ENCODE measurements around the gene BAIAP2L1.
"Not testable (repeated sequence)": the region's sequence is repeated elsewhere in the genome, so short reads cannot be mapped to it uniquely, and the experiment has no call there.

Gene BAIAP2L1, protein sequence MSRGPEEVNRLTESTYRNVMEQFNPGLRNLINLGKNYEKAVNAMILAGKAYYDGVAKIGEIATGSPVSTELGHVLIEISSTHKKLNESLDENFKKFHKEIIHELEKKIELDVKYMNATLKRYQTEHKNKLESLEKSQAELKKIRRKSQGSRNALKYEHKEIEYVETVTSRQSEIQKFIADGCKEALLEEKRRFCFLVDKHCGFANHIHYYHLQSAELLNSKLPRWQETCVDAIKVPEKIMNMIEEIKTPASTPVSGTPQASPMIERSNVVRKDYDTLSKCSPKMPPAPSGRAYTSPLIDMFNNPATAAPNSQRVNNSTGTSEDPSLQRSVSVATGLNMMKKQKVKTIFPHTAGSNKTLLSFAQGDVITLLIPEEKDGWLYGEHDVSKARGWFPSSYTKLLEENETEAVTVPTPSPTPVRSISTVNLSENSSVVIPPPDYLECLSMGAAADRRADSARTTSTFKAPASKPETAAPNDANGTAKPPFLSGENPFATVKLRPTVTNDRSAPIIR

DNA sequence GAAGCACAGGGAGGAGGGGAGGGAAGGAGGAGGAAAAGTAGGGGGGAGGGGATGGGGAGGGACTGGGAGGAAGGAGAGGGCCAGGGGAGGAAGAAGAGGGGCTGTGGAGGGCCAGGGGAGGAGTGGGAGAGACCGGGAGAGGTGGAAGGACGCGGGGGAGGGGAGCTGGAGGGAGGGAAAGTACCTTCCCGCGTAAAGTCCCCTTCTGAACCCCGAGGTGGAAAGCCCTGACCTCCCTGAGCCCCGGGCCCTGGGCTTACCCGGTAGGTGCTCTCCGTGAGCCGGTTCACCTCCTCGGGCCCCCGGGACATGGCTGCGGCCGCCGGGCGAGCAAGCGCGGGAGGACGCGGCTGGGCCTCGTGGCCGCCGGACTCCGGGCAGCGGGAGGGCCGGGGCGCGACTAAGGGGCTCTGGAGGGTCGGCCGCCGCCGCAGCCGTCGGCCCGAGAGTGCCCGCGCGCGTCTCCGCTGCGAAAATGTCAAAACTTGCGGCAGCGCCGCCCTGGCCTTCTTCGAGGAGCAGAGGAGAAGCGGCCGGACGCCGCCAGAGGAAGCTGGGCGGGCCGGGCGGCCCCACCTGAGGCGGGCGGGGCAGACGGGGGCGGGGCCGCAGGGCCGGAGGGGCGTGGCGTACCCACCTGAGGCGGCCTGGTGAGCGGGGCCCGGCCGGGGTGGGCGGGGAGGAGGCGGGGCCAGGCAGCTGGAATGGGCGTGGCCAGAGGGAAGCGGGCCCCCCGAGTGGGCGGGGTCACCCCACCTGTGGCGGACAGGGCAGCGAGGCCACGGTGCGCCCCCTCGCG lies at the start of gene BAIAP2L1:
BAIAP2L1 (minus strand) TSS at position 549 of the 799 bp plus-strand sequence; CDS start at position 311, 238 bp downstream.
- peak within 1 kb of the TSS; percentile 86 for H3K4me3 ChIP-seq (ENCODE audit: low read length)

DNA sequence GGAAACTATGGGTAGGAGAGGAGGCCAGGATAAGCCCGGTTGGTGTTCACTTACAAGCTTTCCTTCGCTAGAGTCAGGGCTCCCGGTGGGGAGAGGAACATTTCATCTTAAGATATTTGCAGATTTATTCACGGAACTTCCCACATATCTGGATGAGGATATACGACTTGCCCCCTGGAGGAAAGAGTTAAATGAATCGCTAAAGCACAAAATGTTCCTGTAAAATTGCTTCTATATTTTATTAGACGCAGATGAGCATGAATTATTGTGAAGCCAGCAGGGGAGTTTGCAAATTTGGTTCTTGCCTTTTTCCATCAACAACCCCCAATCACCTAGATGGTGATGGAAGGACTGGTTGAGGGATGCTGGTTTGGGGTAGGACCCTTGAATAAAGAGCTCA lies 47.9 kb upstream of the BAIAP2L1 start:
- H3K4me3 ChIP-seq (ENCODE audit: low read length): no peak overlapping the region
- no peak for TF ChIP-seq ZNF274 (IDR thresholded peaks at IDR 0.05; ENCODE audit: low read depth, low read length)

More for the DNA sequence above, at the start of gene BAIAP2L1:
- TF ChIP-seq ZNF274 (IDR thresholded peaks at IDR 0.05; ENCODE audit: low read depth, low read length): no peak

DNA sequence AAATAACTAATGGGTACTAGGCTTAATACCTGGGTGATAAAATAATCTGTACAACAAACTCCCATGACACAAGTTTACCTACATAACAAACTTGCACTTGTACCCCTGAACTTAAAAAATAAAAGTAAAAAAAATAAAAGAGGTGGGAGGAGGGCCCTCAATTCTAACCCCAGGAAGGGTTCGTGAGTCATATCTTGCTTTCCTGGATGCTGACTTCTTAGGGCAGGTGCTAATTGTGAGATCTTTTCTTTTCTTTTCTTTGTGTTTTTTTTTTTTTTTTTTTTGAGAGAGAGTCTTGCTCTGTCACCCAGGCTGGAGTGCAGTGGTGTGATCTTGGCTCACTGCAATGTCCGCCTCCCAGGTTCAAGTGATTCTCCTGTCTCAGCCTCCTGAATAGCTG lies 40.1 kb upstream of the BAIAP2L1 start:
- H3K4me3 ChIP-seq (ENCODE audit: low read length): not testable (repeated sequence)

DNA sequence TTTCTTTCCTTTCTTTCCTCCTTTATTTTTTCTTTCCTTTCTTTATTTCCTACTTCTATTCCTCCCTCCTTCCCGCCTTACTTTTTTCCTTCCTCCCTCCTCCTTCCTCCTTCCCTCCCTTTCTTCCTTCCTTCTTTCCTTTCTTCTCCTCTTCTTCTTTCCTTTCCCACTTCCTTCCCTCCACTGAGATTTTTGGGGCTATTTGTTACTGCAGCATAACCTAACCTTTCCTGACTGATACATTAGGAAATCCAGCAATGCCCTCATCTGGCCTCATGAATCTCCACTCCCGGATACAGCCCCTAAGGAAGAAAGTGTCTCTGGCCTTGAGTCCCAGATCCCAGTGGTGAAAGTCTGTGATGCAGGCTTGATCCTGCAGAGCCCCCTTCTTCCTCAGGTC lies 38.6 kb upstream of the BAIAP2L1 start:
- no peak for TF ChIP-seq ZNF274 (IDR thresholded peaks at IDR 0.05; ENCODE audit: low read depth, low read length)
- no peak overlapping the region for H3K4me3 ChIP-seq (ENCODE audit: low read length)

DNA sequence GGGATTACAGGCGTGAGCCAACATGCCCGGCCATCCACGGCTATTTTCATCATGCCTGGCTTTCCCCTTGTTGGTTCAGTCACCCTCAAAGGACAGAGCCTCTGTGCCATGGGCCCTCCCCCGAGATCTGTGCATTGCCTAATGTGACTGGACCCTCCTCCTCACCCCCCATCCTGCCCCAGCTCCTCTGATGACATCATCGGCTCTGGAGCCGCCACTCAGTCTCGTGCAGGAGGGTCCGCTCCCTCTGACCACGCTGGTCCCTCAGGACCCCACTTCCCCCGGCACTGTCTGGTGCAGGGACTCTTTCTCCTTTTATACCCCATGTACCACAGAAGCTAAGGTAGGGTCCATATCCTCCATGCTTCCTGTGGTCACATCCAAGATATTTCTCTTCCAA lies 33.2 kb upstream of the BAIAP2L1 start:
- no peak for TF ChIP-seq ZNF274 (IDR thresholded peaks at IDR 0.05; ENCODE audit: low read depth, low read length)

DNA sequence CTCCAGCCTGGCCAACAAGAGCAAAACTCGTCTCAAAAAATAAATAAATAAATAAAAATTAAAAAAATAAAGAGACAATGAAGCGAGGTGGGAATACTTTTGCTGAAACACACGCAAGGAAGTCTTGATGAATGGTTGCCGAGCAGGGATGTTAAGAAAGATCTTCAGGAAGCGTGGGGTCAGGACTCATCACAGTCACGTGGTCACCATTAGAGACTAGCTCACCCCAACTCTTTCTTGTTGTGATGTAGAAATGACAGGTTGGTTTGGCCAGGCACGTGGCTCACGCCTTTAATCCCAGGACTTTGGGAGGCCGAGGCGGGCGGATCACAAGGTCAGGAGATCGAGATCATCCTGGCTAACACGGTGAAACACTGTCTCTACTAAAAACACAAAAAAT lies 28.9 kb upstream of the BAIAP2L1 start:
- H3K4me3 ChIP-seq (ENCODE audit: low read length): no peak overlapping the region
- no peak for TF ChIP-seq ZNF274 (IDR thresholded peaks at IDR 0.05; ENCODE audit: low read depth, low read length)

More for the DNA sequence above, 33.2 kb upstream of the BAIAP2L1 start:
- no peak overlapping the region for H3K4me3 ChIP-seq (ENCODE audit: low read length)

DNA sequence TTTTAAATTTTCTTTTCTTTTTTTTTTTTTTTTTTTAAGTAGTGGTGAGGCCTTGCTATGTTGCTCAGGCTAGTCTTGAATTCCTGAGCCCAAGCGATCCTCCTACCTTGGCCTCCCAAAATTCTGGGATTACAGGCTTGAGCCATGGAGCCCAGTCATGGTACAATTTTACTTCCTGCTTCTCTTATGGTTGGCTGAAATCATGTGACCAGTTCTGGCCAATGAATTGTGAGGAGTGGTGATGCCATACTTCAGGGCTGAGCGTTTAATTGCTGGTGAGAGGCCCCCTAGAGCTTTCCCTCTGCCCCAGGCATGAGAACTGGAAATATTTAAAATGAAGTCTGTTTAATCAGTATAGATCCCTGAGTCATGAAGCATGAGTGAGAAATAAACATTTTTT lies 22.2 kb upstream of the BAIAP2L1 start:
- H3K4me3 ChIP-seq (ENCODE audit: low read length): no peak overlapping the region
- TF ChIP-seq ZNF274 (IDR thresholded peaks at IDR 0.05; ENCODE audit: low read depth, low read length): no peak

DNA sequence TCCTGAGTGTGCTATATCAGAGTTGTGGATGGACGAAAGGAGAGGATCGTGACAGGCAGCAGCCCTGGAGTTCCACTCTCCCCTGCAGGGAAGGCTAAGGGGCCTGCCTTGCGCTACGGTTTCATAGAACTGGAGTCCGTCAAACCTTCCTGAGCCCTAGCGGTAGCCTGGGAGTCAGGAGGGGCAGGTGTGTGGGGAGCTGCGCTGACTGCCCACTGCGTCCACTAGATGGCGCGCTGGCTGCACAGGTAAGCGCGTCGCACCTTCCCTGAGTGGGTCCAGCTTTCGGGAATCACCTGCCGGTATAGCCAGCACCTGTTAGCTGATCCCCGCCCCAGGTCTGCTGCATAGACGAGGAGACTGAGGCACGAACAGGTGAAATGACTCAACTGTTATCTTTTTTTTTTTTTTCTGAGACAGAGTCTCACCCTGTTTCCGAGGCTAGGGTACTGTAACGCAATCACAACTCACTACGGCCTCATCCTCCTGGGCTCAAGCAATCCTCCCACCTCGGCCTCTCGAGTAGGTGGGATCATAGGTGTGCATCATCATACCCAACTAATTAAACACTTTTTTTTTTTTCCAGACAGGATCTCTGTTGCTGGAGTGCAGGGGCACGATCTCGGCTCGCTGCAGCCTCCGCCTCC lies 20.2 kb upstream of the BAIAP2L1 start:
- no peak overlapping the region for H3K4me3 ChIP-seq (ENCODE audit: low read length)
- TF ChIP-seq ZNF274 (IDR thresholded peaks at IDR 0.05; ENCODE audit: low read depth, low read length): no peak

DNA sequence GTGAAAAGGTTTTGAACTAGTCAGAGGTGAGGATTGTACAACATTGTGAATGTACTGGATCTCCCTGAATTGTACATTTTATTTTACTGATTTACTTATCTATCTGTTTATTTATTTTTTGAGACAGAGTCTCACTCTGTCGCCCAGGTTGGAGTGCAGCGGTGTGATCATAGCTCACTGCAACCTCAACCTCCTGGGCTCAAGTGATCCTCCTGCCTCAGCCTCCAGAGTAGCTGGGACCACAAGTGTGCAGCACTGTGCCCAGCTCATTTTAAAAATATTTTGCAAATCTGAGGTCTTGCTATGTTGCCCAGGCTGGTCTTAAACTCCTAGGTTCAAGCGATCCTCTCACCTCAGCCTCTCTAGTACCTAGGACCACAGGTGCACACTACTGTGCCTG lies 19.1 kb upstream of the BAIAP2L1 start:
- not testable (repeated sequence) for H3K4me3 ChIP-seq (ENCODE audit: low read length)

DNA sequence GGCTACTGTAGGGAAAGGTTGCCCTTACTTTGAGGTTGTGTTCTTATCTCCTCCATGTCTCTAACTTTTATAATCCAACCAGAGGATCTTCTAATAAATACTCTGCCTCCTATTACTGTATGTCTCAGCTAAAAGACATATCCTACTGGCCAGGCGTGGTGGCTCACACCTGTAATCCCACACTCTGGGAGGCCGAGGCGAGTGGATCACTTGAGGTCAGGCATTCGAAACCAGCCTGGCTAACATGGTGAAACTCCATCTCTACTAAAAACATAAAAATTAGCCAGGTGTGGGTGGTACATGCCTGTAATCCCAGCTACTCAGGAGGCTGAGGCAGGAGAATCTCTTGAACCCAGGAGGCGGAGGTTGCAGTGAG lies 18.4 kb upstream of the BAIAP2L1 start:
- H3K4me3 ChIP-seq (ENCODE audit: low read length): not testable (repeated sequence)

DNA sequence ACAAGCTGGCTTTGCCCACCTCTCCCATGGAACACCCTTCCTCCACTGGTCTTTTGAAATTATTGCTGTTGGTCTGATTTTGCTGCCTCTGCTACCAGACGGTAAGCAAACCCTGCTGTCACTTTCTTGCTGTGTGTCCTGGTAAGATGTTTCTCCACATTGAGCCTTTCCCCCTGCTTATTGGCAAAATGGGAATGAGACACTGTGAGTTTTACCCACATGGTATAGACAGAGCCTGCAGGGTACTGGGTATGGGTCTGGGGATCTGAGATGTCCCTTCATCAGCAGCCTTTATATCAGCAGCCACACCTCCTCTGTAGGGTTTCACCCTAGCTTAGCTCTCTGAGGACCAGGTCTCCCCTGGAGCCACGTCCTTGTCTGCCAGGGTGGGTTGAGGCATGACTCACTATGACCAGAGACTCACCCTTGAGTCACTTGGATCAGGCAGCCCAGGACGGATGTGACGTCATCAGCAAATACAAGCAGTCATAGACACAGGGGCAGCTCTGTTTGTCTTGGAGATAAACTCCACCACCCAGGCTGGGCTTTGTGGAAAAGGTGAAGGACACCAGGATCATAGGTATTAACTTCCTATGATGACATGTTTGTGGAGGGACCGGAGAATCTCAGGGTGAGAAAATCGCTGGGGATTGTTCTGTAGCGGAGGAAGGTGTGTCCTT lies 17.9 kb upstream of the BAIAP2L1 start:
- H3K4me3 ChIP-seq (ENCODE audit: low read length): no peak overlapping the region
- no peak for TF ChIP-seq ZNF274 (IDR thresholded peaks at IDR 0.05; ENCODE audit: low read depth, low read length)

DNA sequence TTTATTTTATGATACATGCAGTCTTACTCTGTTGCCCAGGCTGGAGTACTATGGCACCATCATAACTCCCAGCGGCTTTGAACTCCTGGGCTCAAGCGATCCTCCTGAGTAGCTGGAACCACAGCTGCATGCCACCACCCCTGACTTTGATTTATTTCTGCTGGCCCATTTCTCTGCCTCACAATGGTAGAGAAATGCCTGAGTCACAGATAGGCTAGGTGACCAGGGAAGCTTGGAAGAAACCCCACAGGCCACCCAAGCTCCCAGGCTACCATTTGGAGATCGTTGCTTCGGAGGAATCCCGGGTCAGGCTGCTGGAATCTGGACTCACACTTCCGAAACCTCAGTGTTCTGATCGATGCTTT lies 17.4 kb upstream of the BAIAP2L1 start:
- no peak for TF ChIP-seq ZNF274 (IDR thresholded peaks at IDR 0.05; ENCODE audit: low read depth, low read length)
- H3K4me3 ChIP-seq (ENCODE audit: low read length): no peak overlapping the region

DNA sequence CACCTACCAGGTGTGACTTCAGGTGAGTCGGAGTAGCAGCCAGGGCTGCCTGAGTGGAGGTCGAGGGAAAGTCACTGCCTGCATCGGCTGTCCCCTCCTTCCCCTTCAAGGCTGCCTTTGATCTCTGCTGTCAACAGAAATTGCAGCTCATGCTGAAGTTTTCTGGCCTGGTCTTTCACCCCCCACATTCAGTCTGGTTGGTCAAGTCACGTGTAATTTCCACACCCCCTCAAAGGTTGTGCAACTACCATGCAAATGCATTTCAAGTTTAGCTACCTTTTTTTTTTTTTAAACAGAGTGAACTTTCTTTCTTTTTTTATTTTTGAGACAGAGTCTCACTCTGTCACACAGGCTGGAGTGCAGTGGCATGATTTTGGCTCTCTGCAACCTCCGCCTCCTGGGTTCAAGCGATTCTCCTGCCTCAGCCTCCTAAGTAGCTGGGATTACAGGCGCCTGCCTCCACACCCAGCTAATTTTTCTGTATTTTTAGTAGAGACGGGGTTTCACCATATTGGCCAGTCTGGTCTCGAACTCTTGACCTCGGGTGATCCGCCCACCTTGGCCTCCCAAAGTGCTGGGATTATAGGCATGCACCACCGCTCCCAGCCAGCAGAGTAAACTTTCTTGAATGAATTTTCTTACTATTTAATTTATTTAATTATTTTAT lies 16.8 kb upstream of the BAIAP2L1 start:
- not testable (repeated sequence) for H3K4me3 ChIP-seq (ENCODE audit: low read length)

Measured in GM08714 (cell line).